GM23248 (cell line): ENCODE results near the gene GPAT3.

Experiments used
- EZH2 ChIP-seq: fragments of 200-600 bp; sonication (generic); IDR thresholded peaks from 2 replicates; pipeline ENCODE4 v1.6.1; 2018; ENCODE audit warnings: antibody characterized with exemption, mild to moderate bottlenecking; ENCODE audit not compliant: insufficient read depth, poor library complexity, severe bottlenecking
- EZH2phosphoT487 ChIP-seq: fragments of 200-600 bp; sonication (generic); IDR thresholded peaks from 2 replicates; pipeline ENCODE4 v1.6.1; 2018; ENCODE audit warnings: antibody characterized with exemption, moderate library complexity, mild to moderate bottlenecking, low read depth; ENCODE audit not compliant: insufficient read depth

DNA sequence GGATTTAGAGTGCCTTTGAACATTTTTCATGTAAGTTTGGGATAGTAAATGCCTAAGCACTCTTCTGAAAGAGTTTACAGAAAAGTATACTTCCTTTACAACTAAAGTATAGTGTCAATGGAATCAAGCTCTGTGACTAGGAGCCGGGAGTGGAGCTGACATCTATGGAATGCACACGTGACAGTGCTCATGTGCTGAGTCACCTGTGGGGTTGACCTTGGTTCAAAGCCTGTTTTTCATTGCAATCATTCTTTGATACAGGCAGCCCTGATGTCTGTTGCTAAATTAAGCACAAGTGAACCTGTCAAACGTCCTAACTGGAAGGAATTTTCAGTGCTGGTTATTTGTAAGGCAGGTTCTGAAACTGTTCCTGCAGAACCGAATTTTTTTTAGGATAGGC is 82.5 kb downstream of the GPAT3 start:
- TF ChIP-seq EZH2phosphoT487 (no peak), EZH2 (no peak)
